SU-DHL-6 (cell line): ENCODE results near the gene PHACTR1.

Source experiments
- H2AFZ ChIP-seq: fragments of 200-600 bp; sonication (generic); 2 replicates; pipeline ENCODE4 v1.6.1; 2014; ENCODE audit warnings: low read depth, mild to moderate bottlenecking, moderate library complexity, mixed read lengths, antibody characterized with exemption, low read length; ENCODE audit not compliant: severe bottlenecking
- H3F3A ChIP-seq: fragments of 200-600 bp; shearing (Covaris generic); 2 replicates; pipeline ENCODE4 v1.6.0; 2016; ENCODE audit warnings: antibody characterized with exemption, mild to moderate bottlenecking; ENCODE audit not compliant: insufficient read depth
- H3K27ac ChIP-seq: fragments of 200-600 bp; sonication (generic); 2 replicates; pipeline ENCODE4 v1.5.1; 2016; ENCODE audit warnings: low read depth, mild to moderate bottlenecking, low read length, moderate library complexity, mixed read lengths
- H3K27me3 ChIP-seq: fragments of 200-600 bp; sonication (generic), shearing (Covaris generic); 2 replicates; pipeline ENCODE4 v1.6.0; 2014; ENCODE audit warnings: mild to moderate bottlenecking, low read length
- H3K36me3 ChIP-seq: fragments of 200-600 bp; sonication (generic); 2 replicates; pipeline ENCODE4 v1.6.1; 2014; ENCODE audit warnings: mild to moderate bottlenecking, low read length, mixed read lengths
- H3K4me2 ChIP-seq: fragments of 300-600, 200-600 bp; shearing (Covaris generic), sonication (generic); 2 replicates; pipeline ENCODE4 v1.6.0; 2014; ENCODE audit warnings: low read length, low read depth, mild to moderate bottlenecking; ENCODE audit not compliant: poor library complexity, severe bottlenecking
- H3K4me3 ChIP-seq: fragments of 200-600 bp; sonication (generic); 2 replicates; pipeline ENCODE4 v1.5.1; 2014; ENCODE audit warnings: antibody characterized with exemption, low read length, mild to moderate bottlenecking, mixed read lengths; ENCODE audit not compliant: insufficient read depth, poor library complexity, severe bottlenecking
- H3K79me2 ChIP-seq: fragments of 200-600 bp; sonication (generic); 2 replicates; pipeline ENCODE4 v1.6.1; 2014; ENCODE audit warnings: mild to moderate bottlenecking, low read length, moderate library complexity; ENCODE audit not compliant: insufficient read depth
- H3K9ac ChIP-seq: fragments of 200-600 bp; sonication (generic); 2 replicates; pipeline ENCODE4 v1.7.0; 2014; ENCODE audit warnings: mild to moderate bottlenecking, low read length
- H3K9me2 ChIP-seq: fragments of 200-600 bp; sonication (generic); replicated peaks from 2 replicates; pipeline ENCODE4 v1.6.1; 2014; ENCODE audit warnings: low read length; ENCODE audit not compliant: insufficient read depth
- H3K9me3 ChIP-seq: fragments of 200-600 bp; sonication (generic); 2 replicates; pipeline ENCODE4 v1.6.1; 2014; ENCODE audit warnings: low read length, mixed read lengths; ENCODE audit not compliant: insufficient read depth
- H4K20me1 ChIP-seq: fragments of 200-600 bp; sonication (generic); 2 replicates; pipeline ENCODE4 v1.6.1; 2014; ENCODE audit warnings: low read depth, mild to moderate bottlenecking, antibody characterized with exemption, low read length, moderate library complexity, mixed read lengths
- CTCF ChIP-seq: fragments of 200-600 bp; sonication (generic); IDR thresholded peaks from one replicate; pipeline ENCODE4 v1.5.1; 2017; ENCODE audit warnings: antibody characterized with exemption, mild to moderate bottlenecking, low read length, moderate library complexity; ENCODE audit not compliant: insufficient read depth, poor library complexity, severe bottlenecking
- EZH2phosphoT487 ChIP-seq: fragments of 200-600 bp; sonication (generic), shearing (Covaris generic); conservative IDR thresholded peaks from 2 replicates; pipeline ENCODE4 v1.6.1; 2018; ENCODE audit warnings: mild to moderate bottlenecking, antibody characterized with exemption, low read length, moderate library complexity, mixed read lengths

The PHACTR1 gene

GRCh38 chr6:13140980-13141379, 424.4 kb downstream of the PHACTR1 start:
- no peaks in the 10 kb centered on the region for H3K79me2 ChIP-seq
- no peak overlapping the region for H3K4me2 ChIP-seq
- TF ChIP-seq EZH2phosphoT487 (no peak), CTCF (no peak)
- H4K20me1 ChIP-seq: no peaks in the 10 kb centered on the region
- no peak overlapping the region for H3K27ac ChIP-seq
- no peaks in the 10 kb centered on the region for H3K36me3 ChIP-seq
- no peak overlapping the region for H2AFZ ChIP-seq
- H3K4me3 ChIP-seq: no peak overlapping the region
- H3K9me2 ChIP-seq: no peaks in the 10 kb centered on the region; the same call in 1 of the 2 replicates
- no peaks in the 10 kb centered on the region for H3F3A ChIP-seq
- H3K27me3 ChIP-seq: no peaks in the 10 kb centered on the region
- H3K9me3 ChIP-seq: no peaks in the 10 kb centered on the region
- no peak overlapping the region for H3K9ac ChIP-seq

- Histone ChIP-seq H2AFZ (no peak overlapping the region), H3F3A (no peaks in the 10 kb centered on the region), H3K27ac (no peak overlapping the region), H3K4me2 (no peak overlapping the region), H4K20me1 (no peaks in the 10 kb centered on the region), H3K27me3 (no peaks in the 10 kb centered on the region), H3K9me2 (no peaks in the 10 kb centered on the region; the same call in 1 of the 2 replicates), H3K79me2 (no peaks in the 10 kb centered on the region), H3K9ac (no peak overlapping the region), H3K36me3 (no peaks in the 10 kb centered on the region), H3K4me3 (no peak overlapping the region), H3K9me3 (no peaks in the 10 kb centered on the region)
- TF ChIP-seq CTCF: no peak
- no peak for TF ChIP-seq EZH2phosphoT487
These were observed 424.8 kb downstream of the PHACTR1 start for GRCh38 chr6:13141387-13141786.

GRCh38 chr6:13142611-13143010, 426.0 kb downstream of the PHACTR1 start:
- no peaks in the 10 kb centered on the region; the same call in 1 of the 2 replicates for H3K9me2 ChIP-seq
- H4K20me1 ChIP-seq: no peaks in the 10 kb centered on the region
- no peaks in the 10 kb centered on the region for H3K79me2 ChIP-seq
- no peak overlapping the region for H3K9ac ChIP-seq
- no peaks in the 10 kb centered on the region for H3K36me3 ChIP-seq
- no peak overlapping the region for H3K4me3 ChIP-seq
- H2AFZ ChIP-seq: no peak overlapping the region
- H3K9me3 ChIP-seq: no peaks in the 10 kb centered on the region
- no peaks in the 10 kb centered on the region for H3F3A ChIP-seq
- no peak for TF ChIP-seq CTCF
- no peak for TF ChIP-seq EZH2phosphoT487
- H3K27ac ChIP-seq: no peak overlapping the region
- no peak overlapping the region for H3K4me2 ChIP-seq
- H3K27me3 ChIP-seq: no peaks in the 10 kb centered on the region
